Measurements from ENCODE around the gene PDAP1.
"Not testable (repeated sequence)": the region's sequence is repeated elsewhere in the genome, so short reads cannot be mapped to it uniquely, and the experiment has no call there.

Gene PDAP1

GRCh38 chr7:99350641-99351040 lies 57.8 kb downstream of the PDAP1 start:
- DNase-seq (ENCODE audit: low read depth, low spot score): not testable (repeated sequence)

Data from activated naive CD8-positive, alpha-beta T cell treated with anti-CD3 and anti-CD28 coated beads, Interleukin-2, amount 50 U/mL, for 16 hours (primary cell).